ENCODE data around the gene KRTAP10-11.
"Not testable (repeated sequence)": the region's sequence is repeated elsewhere in the genome, so short reads cannot be mapped to it uniquely, and the experiment has no call there.

The KRTAP10-11 gene

DNA sequence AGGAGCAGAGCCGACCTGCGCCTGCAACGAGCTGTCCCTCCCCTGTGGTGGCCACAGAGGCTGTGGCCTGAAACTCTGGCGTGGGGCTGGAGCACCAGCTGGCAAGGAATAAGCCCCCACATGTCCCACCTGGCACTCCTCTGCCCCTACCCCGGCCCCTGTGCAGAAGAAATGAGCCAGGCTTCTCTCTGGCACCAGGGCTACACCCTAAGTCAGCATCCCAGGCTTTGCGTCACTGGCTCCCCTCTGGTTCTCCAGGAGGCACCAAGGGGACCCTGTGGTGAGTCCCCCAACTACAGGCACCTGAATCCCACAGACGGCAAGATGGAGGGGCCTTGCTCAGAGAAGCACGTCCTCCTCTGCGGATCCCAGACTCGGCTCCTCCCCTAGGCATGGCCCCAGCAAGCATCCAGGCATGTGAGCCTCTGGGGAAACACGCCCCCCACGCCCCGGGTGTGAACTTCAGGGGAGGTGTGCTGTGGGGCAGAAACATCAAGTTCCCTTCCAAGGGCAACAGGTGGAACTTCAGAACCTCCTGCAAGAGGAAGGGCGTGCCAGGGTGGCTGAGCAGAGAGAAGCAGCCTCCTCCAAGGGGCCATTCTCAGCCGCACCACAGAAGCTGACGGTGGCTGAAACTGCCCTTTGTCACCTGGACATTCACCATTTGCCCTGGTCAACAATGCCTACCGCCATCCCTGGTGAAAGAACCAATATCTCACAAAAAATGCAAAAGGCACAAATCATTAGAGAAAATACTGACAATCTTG is 42.9 kb upstream of the KRTAP10-11 start:
- TF ChIP-seq, protein P1, sequence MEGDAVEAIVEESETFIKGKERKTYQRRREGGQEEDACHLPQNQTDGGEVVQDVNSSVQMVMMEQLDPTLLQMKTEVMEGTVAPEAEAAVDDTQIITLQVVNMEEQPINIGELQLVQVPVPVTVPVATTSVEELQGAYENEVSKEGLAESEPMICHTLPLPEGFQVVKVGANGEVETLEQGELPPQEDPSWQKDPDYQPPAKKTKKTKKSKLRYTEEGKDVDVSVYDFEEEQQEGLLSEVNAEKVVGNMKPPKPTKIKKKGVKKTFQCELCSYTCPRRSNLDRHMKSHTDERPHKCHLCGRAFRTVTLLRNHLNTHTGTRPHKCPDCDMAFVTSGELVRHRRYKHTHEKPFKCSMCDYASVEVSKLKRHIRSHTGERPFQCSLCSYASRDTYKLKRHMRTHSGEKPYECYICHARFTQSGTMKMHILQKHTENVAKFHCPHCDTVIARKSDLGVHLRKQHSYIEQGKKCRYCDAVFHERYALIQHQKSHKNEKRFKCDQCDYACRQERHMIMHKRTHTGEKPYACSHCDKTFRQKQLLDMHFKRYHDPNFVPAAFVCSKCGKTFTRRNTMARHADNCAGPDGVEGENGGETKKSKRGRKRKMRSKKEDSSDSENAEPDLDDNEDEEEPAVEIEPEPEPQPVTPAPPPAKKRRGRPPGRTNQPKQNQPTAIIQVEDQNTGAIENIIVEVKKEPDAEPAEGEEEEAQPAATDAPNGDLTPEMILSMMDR (IDR thresholded peaks at IDR 0.05; ENCODE audit: insufficient read depth, low read length, missing control alignments), result no peak
- no peak for DNase-seq (ENCODE audit: low read depth, low spot score)
- H3K4me3 ChIP-seq (ENCODE audit: low read depth, low read length), result no peak overlapping the region
- CTCF ChIA-PET, result no interaction called here
- POLR2A ChIA-PET, result no interaction called here

DNA sequence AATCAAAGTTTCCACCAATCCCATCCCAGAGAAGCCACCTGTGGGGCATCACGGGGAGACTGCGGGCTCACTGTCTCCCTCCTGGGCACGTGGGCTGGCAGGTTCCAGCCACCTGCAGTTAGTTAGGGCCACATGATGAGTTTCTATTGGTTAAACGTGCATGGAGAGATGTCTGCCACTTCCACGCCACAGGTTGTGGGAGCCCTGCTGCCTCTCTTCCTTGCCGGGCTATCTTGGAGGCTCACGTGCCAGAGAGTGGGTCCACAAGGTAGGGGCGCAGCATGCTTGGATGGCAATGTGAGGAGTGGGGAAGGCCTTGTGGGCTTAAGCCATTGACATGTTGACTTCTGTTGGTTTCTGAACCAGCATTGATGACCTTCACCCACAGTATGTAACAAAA is 42.3 kb upstream of the KRTAP10-11 start:
- CTCF ChIA-PET, result no interaction called here
- H3K4me3 ChIP-seq (ENCODE audit: low read depth, low read length), result no peak overlapping the region
- no peak for DNase-seq (ENCODE audit: low read depth, low spot score)
- TF ChIP-seq, protein P1 (IDR thresholded peaks at IDR 0.05; ENCODE audit: insufficient read depth, low read length, missing control alignments), result no peak
- POLR2A ChIA-PET, result no interaction called here

DNA sequence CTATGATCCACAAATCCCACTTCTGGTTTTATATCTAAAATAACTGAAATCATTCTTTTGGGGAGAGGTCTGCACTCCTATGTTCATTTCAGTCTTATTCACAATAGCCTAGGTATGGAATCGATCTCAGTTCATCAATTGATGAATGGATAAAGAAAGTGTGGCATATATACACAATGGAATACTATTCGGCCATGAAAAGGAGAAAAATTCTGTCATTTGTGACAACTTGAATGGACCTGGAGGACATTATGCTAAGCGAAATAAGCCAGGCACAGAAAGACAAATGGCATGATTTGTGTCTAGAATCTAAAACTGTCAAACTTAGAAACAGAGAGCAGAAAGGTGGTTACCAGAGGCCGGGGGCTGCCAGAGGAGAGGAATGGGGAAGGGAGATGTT is 39.7 kb upstream of the KRTAP10-11 start:
- H3K4me3 ChIP-seq (ENCODE audit: low read depth, low read length), result no peak overlapping the region
- TF ChIP-seq, protein P1 (IDR thresholded peaks at IDR 0.05; ENCODE audit: insufficient read depth, low read length, missing control alignments), result no peak
- ChIA-PET POLR2A (no interaction called here), CTCF (no interaction called here)
- DNase-seq (ENCODE audit: low read depth, low spot score), result no peak

DNA sequence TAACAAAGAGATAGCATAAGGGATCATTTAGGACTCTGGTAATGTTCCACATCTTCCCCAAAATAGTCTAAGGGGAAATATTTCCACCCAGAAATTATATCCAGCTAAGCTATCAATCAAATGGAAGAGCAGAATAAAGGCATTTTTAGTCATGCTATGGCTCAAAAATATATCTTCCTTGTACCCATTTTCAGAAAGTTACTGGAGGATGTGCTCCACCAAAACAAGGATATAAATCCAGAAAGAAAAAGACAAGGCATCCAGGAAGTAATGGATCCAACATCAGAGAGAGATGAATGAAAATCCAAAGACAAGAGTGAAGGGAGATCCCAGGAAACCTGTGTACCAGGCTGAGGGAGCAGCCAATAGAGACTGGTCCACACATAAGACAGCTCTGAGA is 37.0 kb upstream of the KRTAP10-11 start:
- DNase-seq (ENCODE audit: low read depth, low spot score), result no peak
- TF ChIP-seq, protein P1 (IDR thresholded peaks at IDR 0.05; ENCODE audit: insufficient read depth, low read length, missing control alignments), result no peak
- no peak overlapping the region for H3K4me3 ChIP-seq (ENCODE audit: low read depth, low read length)
- POLR2A ChIA-PET, result no interaction called here
- CTCF ChIA-PET, result no interaction called here

DNA sequence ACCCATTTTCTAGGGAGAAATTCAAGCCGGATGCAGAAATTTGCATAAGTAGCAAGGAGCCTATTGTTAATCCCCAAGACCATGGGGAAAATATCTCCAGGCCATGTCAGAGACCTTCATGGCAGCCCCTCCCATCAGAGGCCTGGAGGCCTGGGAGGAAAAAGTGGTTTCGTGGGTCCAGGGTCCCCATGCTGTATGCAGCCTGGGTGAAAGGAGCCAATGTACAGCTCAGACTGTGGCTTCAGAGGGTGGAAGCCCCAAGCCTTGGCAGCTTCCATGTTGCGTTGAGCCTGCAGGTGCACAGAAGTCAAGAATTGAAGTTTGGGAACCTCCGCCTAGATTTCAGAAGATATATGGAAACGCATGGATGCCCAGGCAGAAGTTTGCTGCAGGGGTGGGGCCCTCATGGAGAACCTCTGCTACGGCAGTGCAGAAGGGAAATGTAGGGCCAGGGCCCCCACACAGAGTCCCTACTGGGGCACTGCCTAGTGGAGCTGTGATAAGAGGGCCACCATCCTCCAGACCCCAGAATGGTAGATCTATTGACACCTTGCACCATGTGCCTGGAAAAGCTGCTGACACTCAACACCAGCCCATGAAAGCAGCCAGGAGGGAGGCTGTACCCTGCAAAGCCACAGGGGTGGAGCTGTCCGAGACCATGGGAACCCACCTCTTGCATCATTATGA is 35.9 kb upstream of the KRTAP10-11 start:
- H3K4me3 ChIP-seq (ENCODE audit: low read depth, low read length); DNase-seq (ENCODE audit: low read depth, low spot score); POLR2A ChIA-PET; CTCF ChIA-PET: not testable (repeated sequence)

DNA sequence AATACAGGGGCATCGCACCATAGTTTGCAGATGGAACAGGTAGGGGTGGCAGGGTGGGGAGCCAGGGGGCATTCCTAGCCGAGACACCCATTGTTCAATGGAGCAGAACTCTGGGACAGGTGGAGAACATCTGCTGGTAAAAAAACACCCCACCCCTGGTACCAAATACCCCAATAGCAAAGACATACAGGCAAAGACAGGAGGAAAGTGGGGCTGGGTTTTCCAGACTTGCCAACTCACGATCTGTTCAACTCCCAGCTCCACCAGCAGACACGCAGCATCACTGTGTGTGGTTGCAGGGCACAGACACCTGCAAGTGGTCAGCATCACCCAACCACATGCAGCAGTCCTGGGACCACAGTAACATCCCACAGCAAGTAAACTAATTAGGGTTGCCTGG is 34.7 kb upstream of the KRTAP10-11 start:
- no peak overlapping the region for H3K4me3 ChIP-seq (ENCODE audit: low read depth, low read length)
- ChIA-PET CTCF (no interaction called here), POLR2A (no interaction called here)
- TF ChIP-seq, protein P1 (IDR thresholded peaks at IDR 0.05; ENCODE audit: insufficient read depth, low read length, missing control alignments), result no peak
- no peak for DNase-seq (ENCODE audit: low read depth, low spot score)

All from AG04449 (cell line).